OCI-LY7 (cell line): ENCODE results near the gene GULP1.

Source experiments
- EZH2phosphoT487 ChIP-seq: fragments of 200-600 bp; sonication (generic); IDR thresholded peaks from 2 replicates; pipeline ENCODE4 v1.6.1; 2018; ENCODE audit warnings: low read depth, borderline replicate concordance, mild to moderate bottlenecking, mixed run types, antibody characterized with exemption, low read length, moderate library complexity, mixed read lengths
- TF ChIP-seq, protein P1 (sequence below): fragments of 200-600 bp; sonication (generic); conservative IDR thresholded peaks from 2 replicates; pipeline ENCODE4 v1.5.1; 2014; ENCODE audit warnings: mild to moderate bottlenecking, antibody characterized with exemption, low read length, moderate library complexity, mixed read lengths

DNA sequence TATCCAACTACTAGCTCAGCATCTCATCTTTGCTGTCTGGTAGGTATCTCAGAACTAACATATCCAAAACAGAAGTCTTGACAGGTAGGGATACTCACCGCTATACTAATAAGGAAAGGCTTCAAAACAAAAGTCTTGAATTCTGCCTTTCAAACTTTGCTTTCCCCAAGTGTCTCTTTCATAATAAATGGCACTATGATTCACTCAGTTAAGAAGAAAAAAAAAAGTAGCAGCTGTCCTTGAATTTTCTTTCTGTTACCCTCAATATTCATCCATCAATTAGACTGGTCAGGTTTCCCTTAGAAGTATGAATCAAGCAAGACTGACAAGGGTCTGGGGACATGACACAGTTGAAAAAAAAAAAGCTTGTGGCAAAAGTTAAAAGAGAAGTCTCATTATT lies 175.1 kb downstream of the GULP1 start:
- TF ChIP-seq, protein P1, sequence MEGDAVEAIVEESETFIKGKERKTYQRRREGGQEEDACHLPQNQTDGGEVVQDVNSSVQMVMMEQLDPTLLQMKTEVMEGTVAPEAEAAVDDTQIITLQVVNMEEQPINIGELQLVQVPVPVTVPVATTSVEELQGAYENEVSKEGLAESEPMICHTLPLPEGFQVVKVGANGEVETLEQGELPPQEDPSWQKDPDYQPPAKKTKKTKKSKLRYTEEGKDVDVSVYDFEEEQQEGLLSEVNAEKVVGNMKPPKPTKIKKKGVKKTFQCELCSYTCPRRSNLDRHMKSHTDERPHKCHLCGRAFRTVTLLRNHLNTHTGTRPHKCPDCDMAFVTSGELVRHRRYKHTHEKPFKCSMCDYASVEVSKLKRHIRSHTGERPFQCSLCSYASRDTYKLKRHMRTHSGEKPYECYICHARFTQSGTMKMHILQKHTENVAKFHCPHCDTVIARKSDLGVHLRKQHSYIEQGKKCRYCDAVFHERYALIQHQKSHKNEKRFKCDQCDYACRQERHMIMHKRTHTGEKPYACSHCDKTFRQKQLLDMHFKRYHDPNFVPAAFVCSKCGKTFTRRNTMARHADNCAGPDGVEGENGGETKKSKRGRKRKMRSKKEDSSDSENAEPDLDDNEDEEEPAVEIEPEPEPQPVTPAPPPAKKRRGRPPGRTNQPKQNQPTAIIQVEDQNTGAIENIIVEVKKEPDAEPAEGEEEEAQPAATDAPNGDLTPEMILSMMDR, result no peak
- no peak for TF ChIP-seq EZH2phosphoT487
